Kidney capillary endothelial cell (primary cell): Measurements from ENCODE around the gene FBLN5.

Experiments used
- DNase-seq: peaks from one replicate; pipeline ENCODE4 v3.0.0-alpha.2; 2018; ENCODE audit warnings: low spot score

The FBLN5 gene, protein sequence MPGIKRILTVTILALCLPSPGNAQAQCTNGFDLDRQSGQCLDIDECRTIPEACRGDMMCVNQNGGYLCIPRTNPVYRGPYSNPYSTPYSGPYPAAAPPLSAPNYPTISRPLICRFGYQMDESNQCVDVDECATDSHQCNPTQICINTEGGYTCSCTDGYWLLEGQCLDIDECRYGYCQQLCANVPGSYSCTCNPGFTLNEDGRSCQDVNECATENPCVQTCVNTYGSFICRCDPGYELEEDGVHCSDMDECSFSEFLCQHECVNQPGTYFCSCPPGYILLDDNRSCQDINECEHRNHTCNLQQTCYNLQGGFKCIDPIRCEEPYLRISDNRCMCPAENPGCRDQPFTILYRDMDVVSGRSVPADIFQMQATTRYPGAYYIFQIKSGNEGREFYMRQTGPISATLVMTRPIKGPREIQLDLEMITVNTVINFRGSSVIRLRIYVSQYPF

DNA sequence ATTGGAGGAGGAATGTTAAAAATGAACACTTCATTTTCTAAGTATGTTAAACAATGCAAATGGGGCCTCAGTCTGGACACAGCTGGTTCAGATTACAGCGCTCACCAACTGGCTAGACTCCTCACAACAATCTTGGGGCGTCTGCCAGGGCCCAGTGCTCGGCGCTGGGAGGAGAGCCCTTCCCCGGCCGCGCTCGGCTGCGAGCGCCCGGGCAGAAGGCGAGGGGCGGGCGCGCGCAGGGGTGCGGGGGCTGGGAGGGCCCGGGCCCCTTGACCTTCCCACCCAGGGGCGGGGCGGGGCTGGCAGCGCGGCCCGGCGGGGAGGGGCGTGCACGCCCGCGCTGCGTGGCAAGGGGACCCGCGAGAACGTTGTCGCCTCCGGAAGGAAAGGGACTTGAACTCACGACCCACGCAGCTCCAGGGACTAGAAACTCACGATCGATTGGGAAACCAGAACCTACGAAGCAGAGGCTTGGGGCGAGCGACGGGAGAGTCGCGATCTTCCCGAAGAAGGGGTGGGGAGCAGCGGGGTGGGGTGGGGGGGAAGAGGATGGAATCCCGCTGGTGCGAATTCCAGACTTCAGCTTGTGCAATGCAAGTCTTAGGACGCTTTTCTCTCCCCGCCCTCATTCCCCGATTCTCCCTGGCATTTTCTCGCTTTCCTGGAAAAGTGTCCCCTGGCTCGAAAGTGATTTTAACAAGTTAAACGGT, at the start of gene FBLN5:
FBLN5 (minus strand) TSS at position 220 of the 710 bp plus-strand sequence. CDS start 465 bp downstream, outside the sequence.
- DNase-seq: no peak

DNA sequence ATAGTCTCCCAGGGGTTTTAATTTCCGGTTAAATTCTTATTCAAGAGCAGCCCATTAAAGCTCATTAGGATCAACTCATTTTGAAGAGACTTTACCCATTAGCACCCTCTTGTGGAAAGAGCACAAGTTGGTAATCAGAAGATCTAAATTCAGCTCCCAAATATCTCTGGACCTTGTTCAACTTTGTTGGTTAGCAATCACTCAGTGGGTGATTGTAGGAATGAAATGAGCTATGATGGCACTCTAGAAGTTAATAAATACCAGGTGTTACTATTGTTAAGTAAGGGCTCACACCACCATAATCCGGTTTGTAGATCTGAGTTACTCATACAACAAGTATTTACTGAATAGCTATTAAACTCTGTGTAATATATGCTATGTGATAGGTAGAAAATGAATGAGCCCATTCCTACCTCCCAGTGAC, 49.5 kb upstream of the FBLN5 start:
- DNase-seq: peak; percentile 56

DNA sequence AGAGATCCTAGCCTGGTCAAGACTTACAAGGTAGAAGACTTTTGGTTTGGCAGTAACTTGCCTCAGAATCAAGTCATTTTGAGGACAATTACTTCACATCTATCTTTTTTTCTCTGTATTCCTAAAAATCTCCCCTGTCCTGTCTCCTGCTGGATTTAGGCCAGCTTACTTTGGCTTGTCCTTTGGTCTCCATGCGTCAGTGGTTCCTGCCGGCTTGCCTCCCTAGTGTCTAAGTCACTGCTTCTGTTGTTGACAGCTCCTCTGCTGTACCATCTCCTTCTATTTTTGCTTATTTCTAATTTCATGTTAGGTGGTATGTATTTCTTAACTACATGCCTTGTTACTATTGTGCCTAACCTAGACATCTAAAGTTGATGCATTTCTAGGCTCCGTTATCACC, 39.7 kb upstream of the FBLN5 start:
- DNase-seq: no peak

DNA sequence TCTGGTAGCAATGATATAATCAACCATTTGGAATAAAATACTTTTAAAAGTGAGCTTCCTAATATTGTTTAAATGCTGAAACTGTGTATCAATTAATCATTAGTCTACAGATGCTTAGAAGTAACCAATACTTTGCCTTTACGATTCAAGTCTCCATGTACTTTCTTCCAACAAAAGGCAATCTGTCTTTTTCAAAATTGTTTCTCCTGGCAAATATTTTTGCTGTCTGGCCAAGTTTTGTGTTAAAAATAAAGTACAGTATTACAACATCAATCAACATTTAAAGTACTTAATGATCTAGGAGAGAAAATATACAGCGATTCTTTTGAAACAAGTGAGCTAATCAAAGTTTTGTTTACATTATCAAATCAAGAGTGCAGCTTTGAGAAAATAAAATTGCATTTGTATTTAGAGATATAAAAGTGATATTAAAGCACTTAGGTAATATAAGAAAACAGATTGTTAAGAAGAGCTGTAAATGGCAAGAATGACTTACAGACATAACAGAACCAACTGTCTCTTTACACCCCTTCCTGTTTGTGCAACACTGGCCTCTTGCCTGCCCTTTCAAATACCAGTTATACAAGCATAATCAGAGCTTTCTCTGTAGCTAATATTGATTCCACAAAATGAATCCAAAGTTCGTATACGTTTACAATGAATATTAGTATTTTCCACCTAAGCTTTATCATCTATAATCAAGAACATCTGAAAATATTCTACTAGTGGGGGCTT, 38.2 kb upstream of the FBLN5 start:
- no peak for DNase-seq

DNA sequence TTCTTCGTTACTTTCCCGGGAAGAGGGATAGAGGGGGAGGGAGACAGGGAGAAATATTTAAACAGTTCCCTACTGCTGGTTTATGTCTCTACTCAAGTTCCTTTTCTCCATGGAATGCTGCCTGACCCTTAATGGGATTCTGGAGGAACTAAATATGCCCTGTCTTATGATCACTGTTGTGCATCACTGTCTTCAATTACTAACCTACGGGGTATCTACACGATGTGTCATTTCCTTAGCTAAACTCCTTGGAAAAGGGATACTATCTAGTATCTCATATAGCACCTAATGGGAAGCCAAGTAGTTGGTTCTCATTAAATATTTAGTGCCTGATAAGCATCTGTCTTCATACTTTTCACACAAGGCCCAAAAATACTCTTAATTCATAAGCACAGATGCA, 37.5 kb upstream of the FBLN5 start:
- DNase-seq: peak; percentile 40

DNA sequence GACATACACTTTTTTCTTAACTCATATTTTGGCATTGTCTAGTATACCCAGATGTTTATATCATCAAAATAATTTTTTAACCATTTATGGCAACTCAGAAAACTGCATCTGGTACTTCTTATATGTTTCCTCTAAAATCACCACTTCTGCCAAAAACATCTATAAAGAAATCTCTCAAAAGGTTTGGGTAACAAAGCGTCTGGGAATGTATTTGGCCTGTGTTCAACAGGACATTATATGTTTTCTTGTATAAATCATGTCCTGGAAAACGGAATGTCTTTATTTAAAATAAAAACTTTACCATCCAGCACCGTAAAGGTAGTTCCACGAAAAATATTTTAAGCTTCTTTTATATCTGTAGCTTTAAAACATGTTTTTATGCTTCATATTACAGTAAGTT, 36.1 kb upstream of the FBLN5 start:
- no peak for DNase-seq

DNA sequence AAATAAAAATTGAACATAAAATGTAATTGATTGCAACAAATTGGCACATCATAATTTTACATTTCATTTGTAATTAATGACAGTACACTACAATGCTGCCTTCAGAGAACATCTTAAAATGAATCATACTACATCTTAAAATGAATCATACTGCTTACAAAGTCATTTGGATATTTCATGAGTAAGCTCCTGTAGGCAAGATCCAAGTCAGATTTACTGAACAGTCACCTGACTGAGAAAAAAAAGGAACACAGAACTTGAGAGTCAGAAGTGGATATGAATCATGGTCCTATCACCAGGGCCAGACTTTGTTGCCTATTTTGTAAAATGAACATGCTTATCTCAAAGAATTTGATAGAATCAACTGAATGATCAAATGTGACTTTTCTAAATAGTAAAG, 32.7 kb upstream of the FBLN5 start:
- peak; percentile 92 for DNase-seq

DNA sequence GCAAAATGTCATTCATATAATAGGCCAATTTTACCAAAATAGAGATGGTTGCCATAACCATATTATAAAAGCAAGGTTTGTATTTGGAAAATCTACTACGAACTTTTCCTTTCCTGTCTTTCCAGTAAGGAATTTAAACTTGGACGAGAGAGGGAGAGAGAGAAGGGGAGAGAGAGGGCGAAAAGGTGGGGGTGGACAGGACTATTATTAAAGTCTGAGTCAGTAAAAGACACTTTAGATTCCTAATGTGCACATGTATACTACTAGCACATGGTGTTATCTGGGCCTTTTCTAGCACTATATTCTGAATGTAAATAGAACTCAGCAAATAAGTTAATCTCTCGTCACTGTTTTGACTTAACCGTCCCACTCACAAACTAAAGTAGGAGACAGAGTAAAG, 30.4 kb upstream of the FBLN5 start:
- no peak for DNase-seq

DNA sequence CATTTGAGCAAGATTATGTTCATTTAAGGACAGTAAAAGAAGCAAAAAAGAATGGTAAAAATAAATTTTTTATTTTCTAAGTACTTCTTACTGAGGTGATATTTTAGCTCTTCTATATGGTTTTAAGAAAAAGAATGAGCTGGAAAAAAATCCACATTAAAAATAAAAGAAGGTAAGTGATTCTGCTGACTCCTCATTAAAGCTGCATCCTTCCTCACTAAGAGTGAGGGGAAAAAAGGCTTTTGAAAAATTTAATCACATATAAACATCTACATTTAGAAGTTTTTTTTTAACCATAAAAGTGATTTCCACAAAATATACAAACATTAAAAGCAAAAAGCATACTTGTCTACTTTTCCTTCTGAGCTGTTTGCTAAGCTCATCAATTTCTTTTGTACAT, 28.3 kb upstream of the FBLN5 start:
- no peak for DNase-seq

DNA sequence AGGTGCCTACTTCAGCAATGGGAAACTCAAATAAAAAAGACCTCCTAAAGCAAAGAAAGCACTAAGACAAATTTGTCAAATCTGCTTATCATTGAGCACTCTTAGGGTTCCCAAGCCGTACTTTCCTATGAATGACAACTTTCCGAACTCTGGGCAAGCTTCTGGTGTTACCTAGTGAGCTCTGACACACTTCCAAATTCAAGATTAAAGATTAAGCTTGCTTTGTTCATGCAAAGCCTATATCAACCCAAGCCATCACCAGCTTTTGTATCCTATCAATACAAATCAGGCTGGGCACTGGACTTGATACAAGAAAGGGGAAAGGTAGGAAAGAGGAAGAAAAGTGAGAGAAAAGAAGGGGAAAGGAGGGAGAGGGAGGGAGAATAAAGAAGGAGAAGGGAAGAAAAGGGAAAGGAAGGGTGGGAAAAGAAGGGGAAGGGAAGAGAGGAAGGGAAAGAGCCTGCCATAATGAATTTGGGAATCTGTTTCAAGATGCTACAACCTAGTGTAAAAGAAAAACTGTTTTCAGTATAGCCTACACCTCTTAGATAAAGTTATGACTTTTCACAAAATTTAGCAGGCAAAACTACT, 23.8 kb upstream of the FBLN5 start:
- DNase-seq: no peak

DNA sequence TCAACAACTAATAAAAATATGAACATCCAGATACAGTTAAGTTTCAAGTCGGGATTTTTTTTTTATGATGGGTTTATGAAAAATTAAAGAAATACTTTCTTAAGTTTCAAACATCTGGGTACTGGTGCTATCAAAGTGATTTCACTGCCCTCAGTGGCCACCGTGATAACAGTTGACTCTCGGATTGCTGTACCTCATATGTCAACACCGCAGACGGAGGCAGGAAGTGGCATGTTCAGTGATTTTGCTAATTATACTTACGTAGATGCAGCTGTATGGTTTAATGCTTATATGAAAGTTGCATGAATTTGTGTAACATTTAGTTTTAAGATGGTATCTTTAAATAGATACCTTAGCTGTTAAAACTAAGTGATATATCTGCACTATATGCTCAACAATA, 20.8 kb upstream of the FBLN5 start:
- no peak for DNase-seq

DNA sequence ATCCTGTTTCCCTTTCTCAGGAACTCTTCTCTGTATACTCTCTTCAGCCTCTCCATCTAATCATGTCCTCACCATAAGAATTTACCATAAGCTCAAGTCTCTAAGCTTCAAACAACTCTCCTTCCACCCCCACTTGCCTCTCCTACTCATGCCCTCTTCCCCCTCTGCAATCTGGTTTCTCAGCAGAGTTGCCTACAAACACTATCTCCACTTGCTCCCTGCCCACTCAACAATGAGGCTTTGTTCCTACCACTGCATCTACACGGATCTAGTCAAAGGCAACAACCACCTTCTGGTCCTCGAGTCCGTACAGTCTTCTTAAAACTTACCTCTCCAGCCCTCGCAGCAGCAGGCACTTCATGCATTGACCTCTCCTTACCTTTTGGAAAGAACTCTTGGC, 17.2 kb upstream of the FBLN5 start:
- DNase-seq: no peak

DNA sequence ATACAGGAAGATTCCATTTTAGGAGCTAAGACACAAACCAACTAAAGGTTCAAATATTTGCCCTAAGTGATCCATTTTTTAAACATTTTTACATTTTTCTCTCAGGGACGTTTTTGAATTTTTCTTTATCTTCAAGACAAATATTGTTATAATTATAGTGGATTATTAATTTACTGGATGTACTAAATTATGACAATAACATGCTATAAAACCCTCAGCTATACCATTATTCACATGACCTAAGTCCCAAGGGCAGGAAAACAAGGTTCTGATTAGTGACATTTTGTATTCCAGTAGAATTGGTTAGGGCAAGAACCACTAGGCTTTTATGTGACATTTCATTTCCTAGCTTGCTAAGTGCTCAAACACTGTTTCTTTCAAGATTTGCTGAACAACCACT, 16.5 kb upstream of the FBLN5 start:
- no peak for DNase-seq

DNA sequence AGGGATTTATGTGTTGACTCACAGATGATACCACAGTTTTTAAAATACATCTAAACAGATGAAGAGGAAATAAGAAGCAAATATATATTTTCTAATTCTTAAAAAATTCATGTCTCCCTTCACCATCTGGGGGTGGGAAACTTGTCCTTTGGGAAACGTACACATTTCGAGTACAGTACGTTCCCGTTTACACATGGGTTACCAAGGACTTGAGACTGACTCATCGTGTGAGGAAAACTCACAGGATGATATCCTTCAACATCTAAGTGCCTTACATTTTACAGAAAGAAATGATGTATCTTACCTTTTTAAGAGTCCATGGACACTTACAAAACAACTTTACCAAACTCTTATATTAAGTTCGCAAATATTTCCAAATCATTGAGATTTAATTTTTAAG, 16.0 kb upstream of the FBLN5 start:
- no peak for DNase-seq

DNA sequence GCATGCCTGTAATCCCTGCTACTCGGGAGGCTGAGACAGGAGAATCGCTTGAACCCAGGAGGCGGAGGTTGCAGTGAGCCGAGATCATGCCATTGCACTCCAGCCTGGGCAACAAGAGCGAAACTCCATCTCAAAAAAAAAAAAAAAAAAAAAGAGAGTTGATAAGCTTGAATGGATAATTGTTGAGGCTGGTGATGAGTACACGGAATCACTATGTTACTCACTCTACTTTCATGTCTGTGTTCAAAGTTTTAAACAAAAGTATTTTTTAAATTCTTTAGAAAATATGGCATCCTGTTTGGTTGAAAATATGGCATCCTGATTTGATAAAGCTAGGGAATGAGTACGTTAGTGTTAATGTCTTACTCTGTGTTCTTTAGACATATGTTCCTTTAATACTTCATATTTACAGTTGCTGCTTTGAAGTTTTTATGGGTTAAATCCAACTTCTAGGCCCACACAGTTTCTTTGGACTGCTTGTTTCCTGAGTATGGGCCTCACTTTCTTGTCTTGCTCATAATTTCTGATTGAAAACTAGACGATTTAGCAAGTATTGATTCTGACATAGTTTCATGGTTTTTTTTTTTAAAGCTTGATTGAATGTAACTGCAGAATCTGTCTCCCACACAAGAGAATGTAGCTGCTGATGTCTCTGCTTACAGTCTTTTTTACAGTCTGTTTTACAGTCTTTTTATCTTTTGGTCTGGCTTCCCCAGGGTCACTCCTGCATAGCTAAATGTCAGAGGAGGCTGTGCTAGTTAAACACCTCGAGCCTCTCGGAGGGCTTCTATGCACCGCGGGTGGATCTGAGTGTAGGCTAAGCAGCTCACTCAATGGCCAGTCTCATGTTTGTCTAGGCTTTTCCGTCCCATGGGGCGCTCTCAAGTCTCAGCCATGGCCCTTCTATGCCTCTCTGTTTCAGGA, 14.1 kb upstream of the FBLN5 start:
- DNase-seq: no peak

DNA sequence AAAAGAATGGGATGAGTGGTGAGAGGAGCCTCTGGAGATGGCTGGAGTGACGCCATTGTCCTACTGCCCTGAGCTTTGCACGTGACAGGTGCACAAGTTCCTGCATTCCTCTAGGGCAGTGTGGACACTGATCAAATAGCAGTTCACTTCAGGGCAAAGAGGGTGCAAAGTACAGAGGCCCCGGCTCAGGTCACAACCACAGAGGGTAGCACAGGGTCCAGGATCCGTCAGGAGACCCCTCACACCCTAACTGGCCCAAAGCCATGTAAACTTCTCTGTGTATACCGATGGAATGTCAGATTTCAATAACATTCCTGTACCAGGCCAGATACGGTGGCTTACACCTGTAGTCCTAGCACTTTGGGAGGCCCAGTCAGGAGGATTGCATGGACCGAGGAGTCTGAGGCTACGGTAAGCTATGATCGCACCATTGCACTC, 10.4 kb upstream of the FBLN5 start:
- DNase-seq: no peak

DNA sequence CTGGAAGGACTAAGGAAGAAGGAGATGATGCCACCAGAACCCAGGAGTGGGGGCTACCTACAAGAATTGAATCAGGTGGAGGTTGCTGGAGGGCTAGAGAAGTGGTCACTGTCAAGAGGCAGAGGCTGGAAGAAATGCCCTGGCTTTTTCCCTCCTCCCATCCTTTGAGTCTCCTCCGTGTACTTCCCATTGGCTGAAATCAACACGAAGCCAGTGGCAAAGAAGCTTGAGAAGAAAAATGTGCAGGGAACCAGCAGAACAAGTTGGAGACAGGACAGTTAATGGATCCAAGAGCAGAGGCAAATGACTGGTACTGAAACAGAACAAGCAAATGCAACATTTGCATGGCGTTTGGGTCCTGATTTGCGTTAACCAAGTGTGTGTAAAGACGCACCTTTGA, 9.1 kb upstream of the FBLN5 start:
- DNase-seq: no peak

DNA sequence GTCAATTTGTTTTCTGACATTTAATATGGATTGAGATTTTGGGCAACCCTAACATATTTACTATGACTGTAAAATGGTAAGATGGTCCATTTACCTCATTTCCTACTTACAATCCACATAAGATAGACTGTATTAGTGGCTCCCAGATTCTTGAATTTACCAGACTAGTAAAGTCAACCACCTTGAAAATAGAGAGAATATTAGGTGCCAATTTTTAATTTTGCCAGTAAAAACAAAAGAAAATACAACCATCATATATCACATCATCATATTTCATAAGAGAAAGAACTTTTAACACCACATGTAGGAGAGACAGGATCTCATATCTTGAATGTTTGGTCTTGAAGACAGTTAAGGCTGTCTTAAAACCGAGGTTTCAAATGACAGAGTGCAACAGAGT, 7.7 kb upstream of the FBLN5 start:
- DNase-seq: no peak

DNA sequence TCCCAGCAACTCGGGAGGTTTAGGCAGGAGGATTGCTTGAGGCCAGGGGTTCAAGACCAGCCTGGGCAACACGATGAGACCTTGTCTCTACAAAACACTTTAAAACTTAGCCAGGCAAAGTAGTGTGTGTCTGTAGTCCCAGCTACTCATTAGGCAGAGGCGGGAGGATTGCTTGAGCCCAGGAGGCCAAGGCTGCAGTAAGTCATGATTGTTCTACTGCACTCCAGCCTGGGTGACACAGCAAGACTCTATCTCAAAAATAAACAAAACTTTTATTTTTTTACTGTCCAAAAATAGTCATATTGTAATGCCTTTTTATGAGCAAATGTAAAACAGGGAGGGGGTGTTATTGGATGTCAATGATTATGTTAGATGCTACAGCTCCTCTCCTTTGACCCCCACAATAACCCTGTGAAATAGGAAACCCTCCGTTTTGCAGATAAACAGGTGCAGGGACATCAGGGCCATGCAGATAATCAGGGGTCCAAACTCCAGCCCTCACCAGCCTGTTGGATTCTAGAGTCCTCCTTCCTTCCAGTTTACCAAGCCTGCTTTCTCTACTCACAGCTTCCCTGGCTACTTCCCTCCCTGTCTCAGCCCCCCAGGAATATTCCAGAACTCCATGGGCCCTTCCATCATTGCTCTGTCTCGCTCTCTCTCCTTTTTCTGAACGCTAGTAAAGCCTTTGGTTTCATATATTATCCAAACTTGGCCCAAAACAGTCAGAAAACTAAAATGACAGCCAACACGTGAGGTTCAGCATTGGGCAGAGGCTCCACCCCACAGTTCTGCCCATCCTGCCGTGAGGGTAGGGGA, 5.9 kb upstream of the FBLN5 start:
- no peak for DNase-seq
